H1 (cell line): ENCODE measurements around the gene SNX33. TPM values are rescaled to one million over a fixed set of nuclear protein-coding genes. Genes with fewer than 3 reads are reported as not detected.

Experiments
- BRCA1 ChIP-seq: IDR thresholded peaks from 2 replicates; pipeline ENCODE4 v1.6.1; 2012; ENCODE audit warnings: low read depth, low read length, improper control_type of control experiment
- HDAC2 ChIP-seq, 2 experiments: fragments of 300-600 bp in 1 of 2; sonication (generic) in 1 of 2; IDR thresholded peaks; 2 replicates each; pipeline ENCODE4 v1.6.1; 2011 to 2012; ENCODE audit warnings: low read depth in 2 of 2, low read length in 2 of 2, mild to moderate bottlenecking in 2 of 2, moderate library complexity in 2 of 2, borderline replicate concordance in 1 of 2, inconsistent platforms in 1 of 2
- MAFK ChIP-seq: IDR thresholded peaks from 2 replicates; pipeline ENCODE4 v1.6.1; 2012; ENCODE audit warnings: low read depth, mild to moderate bottlenecking, improper control_type of control experiment, low read length
- POU5F1 ChIP-seq: IDR thresholded peaks from 2 replicates; pipeline ENCODE4 v1.6.1; 2011; ENCODE audit warnings: low read depth, mild to moderate bottlenecking, low read length, moderate library complexity
- RFX5 ChIP-seq: IDR thresholded peaks from 2 replicates; pipeline ENCODE4 v1.6.1; 2011; ENCODE audit warnings: low read depth, low read length, improper control_type of control experiment, borderline replicate concordance
- RXRA ChIP-seq: IDR thresholded peaks from 2 replicates; pipeline ENCODE4 v1.6.1; 2011; ENCODE audit warnings: low read depth, mild to moderate bottlenecking, low read length, moderate library complexity; ENCODE audit not compliant: insufficient read depth
- polyA plus RNA-seq, 7 experiments: library from polyadenylated mRNA; depleted of rRNA in 3 of 7; stranded (reverse) in 5 of 7; unstranded in 2 of 7; fragments of >200 nt in 5 of 7; fragments of 200-250 nt in 2 of 7; gene quantifications; 1 replicate in 5 of 7; 2 replicates in 1 of 7; 4 replicates in 1 of 7; pipeline versions ENCODE4 v1.2.1 to v1.2.3, GENCODE V29; 2011 to 2013; ENCODE audit warnings: missing spikeins in 2 of 7, mixed read lengths in 2 of 7
- total RNA-seq: library from RNA; stranded (reverse); fragmentation: NEBNext Ultra II Directional; extraction: Animal tissue kit (Norgen Biotek cat#: 25700); gene quantifications from 2 replicates; pipeline ENCODE4 v1.2.1, GENCODE V29; 2021
- TF ChIP-seq, protein P1 (sequence below): fragments of 300-600 bp; sonication (generic); IDR thresholded peaks from 2 replicates; pipeline ENCODE4 v1.7.1; 2012; ENCODE audit warnings: low read length, moderate library complexity, mild to moderate bottlenecking, inconsistent platforms; ENCODE audit not compliant: insufficient replicate concordance

Gene SNX33
- total and polyA plus RNA-seq, 2 of the 8 experiments (the other 6 are each of a cell fraction or from before 2014, with no cell fraction given) = 14.3 to 22.9 TPM

DNA sequence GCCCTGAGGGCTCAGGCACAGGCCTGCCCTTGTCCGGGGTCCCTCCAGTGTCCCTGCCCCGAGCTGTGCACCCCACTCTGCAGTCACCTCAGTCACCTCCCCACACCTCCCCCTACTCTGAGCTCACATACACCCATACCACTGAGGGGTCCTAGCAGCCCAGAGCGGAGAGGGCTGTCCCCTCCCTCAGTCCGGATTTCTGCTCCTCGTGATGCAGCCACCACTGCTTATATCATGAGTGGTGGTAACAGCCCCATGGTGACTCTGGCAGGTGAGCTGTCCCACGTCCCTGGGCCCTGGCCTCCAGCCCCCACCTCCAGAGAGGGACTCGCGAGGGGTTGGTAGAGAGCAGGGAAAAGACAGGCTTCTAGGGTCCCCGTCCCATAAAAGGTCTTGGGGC is 56.9 kb downstream of the SNX33 start (continued):
- TF ChIP-seq, protein P1, sequence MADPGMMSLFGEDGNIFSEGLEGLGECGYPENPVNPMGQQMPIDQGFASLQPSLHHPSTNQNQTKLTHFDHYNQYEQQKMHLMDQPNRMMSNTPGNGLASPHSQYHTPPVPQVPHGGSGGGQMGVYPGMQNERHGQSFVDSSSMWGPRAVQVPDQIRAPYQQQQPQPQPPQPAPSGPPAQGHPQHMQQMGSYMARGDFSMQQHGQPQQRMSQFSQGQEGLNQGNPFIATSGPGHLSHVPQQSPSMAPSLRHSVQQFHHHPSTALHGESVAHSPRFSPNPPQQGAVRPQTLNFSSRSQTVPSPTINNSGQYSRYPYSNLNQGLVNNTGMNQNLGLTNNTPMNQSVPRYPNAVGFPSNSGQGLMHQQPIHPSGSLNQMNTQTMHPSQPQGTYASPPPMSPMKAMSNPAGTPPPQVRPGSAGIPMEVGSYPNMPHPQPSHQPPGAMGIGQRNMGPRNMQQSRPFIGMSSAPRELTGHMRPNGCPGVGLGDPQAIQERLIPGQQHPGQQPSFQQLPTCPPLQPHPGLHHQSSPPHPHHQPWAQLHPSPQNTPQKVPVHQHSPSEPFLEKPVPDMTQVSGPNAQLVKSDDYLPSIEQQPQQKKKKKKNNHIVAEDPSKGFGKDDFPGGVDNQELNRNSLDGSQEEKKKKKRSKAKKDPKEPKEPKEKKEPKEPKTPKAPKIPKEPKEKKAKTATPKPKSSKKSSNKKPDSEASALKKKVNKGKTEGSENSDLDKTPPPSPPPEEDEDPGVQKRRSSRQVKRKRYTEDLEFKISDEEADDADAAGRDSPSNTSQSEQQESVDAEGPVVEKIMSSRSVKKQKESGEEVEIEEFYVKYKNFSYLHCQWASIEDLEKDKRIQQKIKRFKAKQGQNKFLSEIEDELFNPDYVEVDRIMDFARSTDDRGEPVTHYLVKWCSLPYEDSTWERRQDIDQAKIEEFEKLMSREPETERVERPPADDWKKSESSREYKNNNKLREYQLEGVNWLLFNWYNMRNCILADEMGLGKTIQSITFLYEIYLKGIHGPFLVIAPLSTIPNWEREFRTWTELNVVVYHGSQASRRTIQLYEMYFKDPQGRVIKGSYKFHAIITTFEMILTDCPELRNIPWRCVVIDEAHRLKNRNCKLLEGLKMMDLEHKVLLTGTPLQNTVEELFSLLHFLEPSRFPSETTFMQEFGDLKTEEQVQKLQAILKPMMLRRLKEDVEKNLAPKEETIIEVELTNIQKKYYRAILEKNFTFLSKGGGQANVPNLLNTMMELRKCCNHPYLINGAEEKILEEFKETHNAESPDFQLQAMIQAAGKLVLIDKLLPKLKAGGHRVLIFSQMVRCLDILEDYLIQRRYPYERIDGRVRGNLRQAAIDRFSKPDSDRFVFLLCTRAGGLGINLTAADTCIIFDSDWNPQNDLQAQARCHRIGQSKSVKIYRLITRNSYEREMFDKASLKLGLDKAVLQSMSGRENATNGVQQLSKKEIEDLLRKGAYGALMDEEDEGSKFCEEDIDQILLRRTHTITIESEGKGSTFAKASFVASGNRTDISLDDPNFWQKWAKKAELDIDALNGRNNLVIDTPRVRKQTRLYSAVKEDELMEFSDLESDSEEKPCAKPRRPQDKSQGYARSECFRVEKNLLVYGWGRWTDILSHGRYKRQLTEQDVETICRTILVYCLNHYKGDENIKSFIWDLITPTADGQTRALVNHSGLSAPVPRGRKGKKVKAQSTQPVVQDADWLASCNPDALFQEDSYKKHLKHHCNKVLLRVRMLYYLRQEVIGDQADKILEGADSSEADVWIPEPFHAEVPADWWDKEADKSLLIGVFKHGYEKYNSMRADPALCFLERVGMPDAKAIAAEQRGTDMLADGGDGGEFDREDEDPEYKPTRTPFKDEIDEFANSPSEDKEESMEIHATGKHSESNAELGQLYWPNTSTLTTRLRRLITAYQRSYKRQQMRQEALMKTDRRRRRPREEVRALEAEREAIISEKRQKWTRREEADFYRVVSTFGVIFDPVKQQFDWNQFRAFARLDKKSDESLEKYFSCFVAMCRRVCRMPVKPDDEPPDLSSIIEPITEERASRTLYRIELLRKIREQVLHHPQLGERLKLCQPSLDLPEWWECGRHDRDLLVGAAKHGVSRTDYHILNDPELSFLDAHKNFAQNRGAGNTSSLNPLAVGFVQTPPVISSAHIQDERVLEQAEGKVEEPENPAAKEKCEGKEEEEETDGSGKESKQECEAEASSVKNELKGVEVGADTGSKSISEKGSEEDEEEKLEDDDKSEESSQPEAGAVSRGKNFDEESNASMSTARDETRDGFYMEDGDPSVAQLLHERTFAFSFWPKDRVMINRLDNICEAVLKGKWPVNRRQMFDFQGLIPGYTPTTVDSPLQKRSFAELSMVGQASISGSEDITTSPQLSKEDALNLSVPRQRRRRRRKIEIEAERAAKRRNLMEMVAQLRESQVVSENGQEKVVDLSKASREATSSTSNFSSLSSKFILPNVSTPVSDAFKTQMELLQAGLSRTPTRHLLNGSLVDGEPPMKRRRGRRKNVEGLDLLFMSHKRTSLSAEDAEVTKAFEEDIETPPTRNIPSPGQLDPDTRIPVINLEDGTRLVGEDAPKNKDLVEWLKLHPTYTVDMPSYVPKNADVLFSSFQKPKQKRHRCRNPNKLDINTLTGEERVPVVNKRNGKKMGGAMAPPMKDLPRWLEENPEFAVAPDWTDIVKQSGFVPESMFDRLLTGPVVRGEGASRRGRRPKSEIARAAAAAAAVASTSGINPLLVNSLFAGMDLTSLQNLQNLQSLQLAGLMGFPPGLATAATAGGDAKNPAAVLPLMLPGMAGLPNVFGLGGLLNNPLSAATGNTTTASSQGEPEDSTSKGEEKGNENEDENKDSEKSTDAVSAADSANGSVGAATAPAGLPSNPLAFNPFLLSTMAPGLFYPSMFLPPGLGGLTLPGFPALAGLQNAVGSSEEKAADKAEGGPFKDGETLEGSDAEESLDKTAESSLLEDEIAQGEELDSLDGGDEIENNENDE = no peak
- TF ChIP-seq BRCA1 (no peak), MAFK (no peak), RXRA (no peak), RFX5 (no peak), POU5F1 (no peak), HDAC2 (IDR thresholded peaks at IDR 0.05; ENCODE audit: borderline replicate concordance in 1 of 2, low read depth in 2 of 2, low read length in 2 of 2) (no peak)
- TF ChIP-seq, all 59 proteins: peak for 0
